Cardiac septum (tissue), 1 donor: Measurements from ENCODE around the gene ITIH1. TPM values are rescaled to one million over a fixed set of nuclear protein-coding genes. Genes with fewer than 3 reads are reported as not detected.

Experiments used
- DNase-seq: peaks from one replicate; pipeline ENCODE4 v3.0.0-alpha.2; 2020; ENCODE audit warnings: low spot score
- intact Hi-C: fragments of 100-400 bp; cut with DNase I; formaldehyde crosslinking; loops from one replicate; pipeline ENCODE4 v1.14.0; 2022
- total RNA-seq: library from RNA; stranded (reverse); fragmentation: NEBNext Ultra II Directional; extraction: Animal tissue kit (Norgen Biotek cat#: 25700); gene quantifications from one replicate; pipeline ENCODE4 v1.2.1, GENCODE V29; 2021
- donor health status: DM: no; HTN: no; CAD: no.

Gene ITIH1
- total RNA-seq, 1 donor from 2014 or later = 0.35 TPM

DNA sequence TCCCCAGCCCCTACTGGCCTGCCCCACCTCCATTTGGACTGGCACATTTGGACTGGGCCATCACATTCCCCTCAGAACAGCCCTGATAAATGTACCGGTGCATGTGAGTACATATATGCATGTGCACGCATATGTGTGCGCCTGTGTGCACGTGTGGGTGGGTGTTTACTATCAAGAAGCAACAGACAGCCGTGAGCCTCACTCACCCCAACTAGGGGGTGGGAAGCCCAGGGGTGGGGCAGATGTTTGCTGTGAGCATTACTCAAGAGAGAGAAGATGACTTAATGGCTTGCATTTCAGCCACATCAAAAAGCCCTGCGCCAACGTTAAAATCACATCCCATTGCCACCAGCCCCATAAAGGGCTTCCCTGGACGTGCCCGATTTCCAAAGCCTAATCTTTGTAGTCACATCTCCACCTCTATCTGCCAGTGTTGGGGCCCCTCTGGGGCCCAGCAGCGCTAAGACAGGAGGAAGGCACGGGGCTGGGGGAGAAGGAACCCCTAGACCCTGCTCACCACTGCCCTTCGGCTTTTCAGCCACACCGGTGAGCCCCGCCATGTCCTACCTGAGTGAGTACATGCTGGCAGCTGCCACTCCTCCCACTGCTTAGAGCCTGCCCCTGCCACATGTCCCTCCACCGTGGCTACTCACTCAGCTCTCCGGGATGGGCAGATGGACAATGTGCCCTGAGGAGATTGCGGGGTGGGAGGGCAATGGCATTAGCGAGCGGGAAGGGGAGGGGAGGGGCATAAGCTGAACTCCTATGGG is 28.1 kb downstream of the ITIH1 start:
- no peak for DNase-seq
- intact Hi-C loops = no loop called here

DNA sequence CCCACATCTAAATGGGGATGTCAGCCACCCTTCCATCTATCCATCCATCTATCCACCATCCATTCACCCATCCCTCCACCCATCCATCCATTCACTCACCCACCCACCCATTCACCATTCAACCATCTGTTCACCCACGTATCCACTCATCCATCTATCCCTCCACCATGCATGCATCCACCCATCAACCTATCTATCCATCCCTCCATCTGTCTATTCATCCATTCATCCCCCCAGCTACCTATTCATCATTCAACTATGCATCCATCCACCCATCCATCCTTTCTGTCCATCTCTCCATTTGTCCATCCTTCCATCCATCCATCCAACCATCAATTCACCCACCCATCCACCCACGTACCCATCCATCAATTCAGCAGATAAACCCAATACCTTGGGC is 31.8 kb downstream of the ITIH1 start:
- no peak for DNase-seq
- intact Hi-C loops = no loop called here

DNA sequence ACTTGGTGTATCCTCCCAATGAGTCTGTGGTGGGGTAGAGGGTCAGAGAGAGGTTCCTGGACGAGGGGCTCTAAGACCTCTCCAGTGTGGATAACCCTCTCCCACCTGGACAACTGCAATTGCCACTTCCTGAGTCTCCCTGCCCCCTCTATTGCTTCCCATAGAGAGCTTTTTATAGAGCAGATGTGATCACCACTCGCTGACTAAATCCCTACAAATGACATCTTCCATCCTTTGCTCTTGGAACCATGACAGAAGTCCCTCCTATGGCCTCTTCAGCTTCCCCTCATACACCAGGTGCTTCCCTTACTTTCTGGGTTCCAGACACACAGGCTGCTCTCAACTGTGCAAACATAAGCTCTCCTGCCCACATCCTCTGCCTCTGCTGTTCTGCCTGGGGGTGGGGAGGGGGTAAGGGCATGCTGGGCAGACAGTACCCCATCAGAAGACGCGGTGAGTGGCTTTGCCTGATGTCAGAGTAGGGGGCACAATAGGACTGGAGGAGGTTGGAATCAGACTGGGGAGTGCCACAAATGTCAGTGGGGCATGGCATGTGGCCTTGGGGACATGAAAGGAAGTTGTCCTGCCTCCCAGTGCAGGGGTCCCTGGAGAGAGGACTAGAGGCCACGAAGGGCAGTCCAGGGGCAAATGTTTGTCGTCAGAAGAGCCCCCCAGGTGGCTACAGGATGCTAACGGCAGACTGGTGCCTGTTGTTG is 32.4 kb downstream of the ITIH1 start:
- intact Hi-C loops = no loop called here
- DNase-seq = no peak

DNA sequence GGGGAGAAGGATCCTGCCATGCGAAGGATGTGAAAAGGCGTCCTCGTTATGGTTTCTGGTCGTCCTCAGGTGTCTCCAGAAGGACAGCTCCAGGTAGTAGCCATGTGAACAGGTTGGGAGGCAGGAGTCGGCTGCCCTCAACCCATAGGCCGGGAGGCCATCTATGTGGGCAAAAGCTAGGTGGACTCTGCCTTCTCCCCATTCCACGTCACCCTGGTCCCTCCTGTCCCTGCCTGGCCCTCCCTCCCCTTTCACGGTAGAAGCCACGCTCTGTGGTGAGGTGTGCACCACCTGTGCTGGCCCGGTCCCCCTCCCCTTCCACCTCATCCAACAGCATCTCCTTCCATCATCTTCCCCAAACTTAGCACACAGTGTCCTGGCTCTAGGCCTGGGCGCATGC is 33.5 kb downstream of the ITIH1 start:
- intact Hi-C loops = no loop called here
- DNase-seq = no peak

DNA sequence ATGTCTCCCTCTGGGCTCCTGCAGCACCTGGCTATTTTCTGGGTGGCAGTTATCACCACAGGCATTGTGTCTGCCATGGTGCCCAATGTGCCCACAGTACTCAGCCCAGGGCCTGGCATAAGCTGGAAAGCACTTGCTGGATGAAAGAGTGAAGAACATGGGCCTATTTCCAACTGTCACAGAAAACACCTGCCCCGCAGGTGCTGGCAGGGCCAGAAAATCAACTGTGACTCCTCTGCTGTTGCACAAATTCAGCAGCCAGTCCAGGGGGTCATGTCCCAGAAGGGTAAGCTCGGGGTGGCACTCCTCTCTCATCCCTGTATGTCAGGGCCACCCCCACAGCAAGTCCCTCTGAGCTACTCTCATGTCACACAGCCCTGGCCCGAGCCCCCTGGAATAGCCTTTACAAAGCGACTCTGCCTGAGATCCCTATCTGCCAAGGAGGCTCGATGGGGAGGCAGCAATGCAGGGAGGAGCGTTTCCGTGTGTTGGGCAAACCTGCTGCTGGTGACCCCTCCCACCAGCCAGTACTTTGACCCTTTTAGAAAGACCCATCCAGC is 34.1 kb downstream of the ITIH1 start:
- no peak for DNase-seq
- intact Hi-C loops = no loop called here

DNA sequence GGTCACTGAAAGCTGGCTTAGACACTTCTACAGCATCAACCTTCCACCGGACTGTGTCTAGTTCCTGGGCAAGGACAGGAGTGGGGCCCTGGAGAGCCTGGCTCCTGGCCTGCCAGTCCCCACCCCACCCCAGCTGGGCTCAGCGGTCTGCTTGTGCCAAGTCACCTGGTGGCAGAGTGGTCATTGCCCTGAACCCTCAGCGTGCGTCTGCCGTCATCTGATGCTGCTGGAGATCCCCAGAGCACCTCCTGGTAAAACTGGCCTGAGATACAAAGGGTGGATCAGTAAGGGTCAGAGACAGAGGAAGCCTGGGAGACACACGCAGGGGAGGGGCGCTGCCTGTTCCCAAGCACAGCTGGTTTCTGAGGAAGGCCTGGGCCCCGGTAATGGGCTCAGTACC is 36.4 kb downstream of the ITIH1 start:
- DNase-seq = no peak
- intact Hi-C loops = no loop called here

DNA sequence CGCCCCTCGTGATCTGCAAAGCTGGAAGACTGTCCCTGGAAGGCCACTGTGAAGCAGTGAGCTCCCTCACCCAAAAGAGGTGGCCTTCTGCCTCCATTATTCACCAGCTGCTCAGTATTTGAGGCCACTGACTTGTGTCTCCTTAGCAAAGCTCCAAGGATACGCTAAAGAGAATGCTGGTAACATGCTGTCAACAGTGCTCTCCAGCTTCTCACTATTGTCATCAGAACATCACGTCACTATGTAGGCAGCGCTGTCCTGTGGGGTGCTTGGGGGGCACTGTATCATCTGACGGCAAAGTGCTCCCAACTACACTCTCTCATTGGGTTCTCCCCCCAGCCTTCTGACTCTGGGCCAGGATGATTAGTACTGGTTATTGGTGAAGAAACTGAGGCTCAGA is 38.8 kb downstream of the ITIH1 start:
- intact Hi-C loops = no loop called here
- DNase-seq = no peak

DNA sequence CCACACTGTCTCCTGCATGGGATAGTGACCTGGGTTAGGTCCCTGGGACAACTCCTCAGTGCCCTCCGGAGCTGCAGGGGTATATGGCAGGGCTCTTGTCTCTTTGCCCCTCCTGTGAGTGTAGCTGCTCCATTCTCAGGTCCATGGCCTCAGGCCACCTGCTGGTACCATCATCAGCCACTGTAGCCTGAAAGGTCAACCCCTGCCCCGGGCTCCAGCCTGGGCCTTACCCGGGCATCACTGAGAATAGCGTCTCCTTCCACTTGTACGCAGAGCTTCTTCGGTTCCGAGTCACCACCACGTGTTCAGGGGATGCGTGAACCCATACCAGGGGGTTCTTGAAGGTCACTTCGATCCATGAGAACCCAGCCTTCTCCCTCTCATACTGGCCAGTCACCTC is 39.3 kb downstream of the ITIH1 start:
- intact Hi-C loops = no loop called here
- no peak for DNase-seq

DNA sequence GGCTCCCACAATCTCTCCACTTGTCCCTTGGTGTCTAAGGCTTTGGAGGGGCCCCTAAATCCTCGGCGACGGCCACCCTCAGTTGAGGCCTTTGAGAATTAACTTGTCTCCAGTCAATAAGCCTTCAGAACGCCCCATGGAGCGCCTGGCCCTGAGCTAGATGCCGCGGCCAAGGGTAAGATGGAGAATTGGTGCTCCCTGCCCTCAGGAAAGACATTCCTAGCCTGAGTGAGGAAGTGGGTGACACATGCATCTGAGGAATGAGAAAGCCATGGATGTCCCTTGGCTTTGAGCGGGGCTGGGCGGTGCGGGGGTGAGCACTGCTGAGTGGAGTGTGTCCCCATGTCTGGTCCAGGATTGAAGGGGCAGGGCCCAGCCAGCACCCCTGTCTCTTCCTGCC is 39.8 kb downstream of the ITIH1 start:
- no peak for DNase-seq
- intact Hi-C loops = no loop called here

DNA sequence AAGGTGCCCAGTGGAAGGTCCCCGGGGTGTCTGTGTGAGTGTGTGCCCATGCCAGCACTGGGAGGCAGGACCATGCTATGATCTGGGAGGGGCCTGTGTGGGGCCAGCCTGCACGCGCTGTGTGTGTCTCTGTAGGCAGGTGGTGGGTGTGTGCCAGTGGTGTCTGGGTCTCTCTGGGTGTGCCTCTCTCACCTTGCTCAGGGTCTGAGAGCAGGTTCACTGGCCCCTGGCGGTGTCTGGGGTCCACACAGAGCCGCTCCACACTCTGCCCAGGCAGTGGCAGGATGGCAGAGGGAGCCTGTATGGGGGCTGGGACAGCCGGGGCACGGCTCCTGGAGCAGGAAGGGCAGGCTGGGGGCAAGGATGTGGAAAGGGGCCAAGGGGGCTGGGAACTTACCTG is 40.5 kb downstream of the ITIH1 start:
- intact Hi-C loops = no loop called here
- DNase-seq = no peak

DNA sequence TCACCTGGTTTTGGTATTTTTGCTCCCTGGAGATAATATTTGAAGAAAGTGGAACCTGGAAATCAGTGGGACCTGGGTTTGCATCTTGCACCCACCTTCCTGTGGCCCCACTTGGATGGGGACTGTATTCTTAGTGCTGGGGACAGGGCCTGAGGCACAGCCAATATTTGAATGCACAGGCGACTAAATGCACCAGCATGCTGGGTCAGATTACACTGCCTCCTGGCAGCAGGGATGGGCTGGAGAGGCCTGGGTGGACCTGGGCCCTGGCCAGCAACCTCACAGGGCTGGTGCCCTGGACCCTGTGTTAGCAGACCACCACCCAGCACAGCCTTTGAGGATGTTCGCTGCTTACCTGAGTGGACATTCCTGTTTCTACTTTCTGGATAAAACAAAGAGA is 42.5 kb downstream of the ITIH1 start:
- intact Hi-C loops = no loop called here
- DNase-seq = no peak

DNA sequence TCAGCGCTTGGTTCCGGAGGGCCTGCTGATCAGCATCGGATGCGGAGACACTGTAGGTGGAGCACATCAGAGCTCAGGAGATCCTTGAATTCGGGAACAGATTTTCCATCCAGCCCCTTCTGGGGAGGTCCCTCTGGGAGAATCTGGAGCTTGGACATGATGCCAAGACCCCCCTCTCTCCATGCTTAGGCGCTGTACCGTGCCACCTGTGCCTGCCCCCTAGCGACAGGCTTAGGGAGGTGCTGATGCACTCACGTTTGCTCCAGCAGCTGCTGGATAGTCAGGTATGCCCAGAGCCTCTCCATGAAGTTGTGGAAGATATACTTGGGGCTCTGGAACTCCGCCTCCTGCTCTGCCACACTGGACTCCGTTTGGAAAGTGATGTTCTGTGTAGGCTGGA is 43.3 kb downstream of the ITIH1 start:
- intact Hi-C loops = no loop called here
- no peak for DNase-seq

DNA sequence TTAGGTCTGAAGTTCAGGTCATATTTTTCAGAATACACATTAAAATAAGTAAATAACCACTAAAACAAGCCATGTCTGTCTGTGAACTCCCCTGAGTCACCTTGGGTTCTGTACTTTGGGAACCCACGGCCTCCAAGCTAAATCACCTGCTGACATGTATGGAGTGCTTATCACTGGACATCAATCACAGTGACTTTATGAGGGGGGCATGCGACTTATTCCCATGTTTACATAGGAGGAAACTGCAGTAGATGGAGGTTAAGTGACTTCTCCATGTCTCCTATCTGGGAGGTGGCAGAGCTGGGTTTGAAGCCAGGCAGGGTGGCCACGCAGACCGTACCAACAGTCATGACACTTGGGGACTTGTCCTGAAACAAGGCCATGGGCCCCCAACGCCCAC is 45.0 kb downstream of the ITIH1 start:
- no peak for DNase-seq
- intact Hi-C loops = no loop called here

DNA sequence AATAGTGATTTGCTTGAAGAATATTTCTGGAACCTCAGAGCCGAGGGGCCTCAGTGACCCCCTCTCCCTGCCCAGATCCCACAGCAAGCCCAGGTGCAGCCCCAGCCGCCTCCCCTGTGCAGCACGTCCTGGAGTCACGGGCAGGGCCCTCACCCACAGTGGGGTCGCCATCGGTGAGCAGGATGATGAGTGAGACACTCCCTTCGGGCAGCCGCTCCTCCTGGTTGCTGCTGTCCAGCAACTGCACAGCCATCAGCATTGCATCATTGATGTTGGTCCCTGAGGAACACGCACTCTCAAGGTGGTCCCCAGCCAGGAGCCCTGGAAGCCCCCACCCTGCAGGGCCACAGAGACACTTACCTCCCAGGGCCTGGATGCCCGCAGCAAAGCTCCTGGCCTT is 46.6 kb downstream of the ITIH1 start:
- intact Hi-C loops = no loop called here
- DNase-seq = no peak

DNA sequence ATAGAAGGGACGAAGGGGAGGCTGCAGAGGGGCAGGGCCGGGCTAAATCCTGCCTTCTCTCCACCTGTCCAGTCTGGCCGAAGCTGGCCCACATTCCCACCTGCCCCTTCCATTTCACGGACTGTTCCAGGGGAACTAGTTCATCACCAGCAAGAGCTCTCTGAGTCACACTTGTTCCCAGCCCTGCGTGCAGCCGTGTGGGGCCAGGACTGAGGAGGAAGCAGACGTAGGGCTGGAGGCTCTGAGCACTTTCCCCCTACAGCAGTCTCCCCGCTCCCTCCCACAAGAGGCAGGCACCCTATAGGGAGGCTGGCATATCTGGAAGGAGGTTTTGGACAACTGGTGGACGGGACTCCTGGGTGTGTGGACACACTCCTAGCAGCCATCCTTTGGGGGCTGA is 50.0 kb downstream of the ITIH1 start:
- DNase-seq = no peak
- intact Hi-C loops = no loop called here

DNA sequence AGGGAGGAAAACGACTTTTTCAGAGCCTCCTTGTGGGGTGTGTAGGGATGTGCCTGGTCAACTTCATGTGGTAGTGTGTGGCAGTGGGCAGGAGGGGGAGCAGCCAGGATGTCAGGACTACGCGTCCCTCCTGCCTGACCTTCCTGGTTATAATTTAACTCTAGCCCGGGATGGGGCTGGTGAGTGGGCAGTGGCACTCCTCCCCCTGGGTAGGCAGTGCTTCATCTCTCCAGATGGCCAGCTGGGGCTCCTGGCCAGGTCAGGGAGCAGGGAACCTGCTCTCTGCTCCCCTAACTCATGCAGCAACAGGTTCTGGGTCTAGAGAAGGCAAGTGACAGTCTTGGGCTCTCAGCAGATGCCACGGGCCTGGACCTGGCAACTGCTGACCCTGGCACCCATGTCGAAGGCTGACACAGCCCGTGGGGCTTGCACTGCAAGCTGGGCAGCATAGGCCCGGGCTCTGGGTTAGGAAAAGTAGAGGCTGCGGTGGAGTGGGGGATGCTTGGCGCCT is 50.5 kb downstream of the ITIH1 start:
- DNase-seq = no peak
- intact Hi-C loops = no loop called here

DNA sequence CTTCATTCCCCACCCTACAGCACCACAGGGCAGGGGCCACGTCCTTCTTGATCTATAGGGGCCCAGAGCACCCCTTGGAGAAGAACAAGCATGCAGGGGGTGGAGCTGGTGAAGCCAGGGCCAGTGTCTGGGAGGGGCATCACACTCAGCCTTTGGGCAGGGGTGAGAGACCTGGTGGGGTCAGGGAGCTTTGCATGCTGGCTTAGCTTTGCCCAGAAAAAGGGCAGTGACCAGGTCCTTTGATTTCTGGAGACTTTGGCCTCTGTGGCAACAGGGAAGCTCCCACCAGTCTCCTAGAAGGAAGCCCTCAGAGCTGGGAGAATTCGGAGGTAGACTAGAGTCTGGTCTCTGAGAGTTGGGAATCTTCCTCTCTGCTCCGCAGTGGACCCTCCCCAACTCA is 52.1 kb downstream of the ITIH1 start:
- intact Hi-C loops = no loop called here
- no peak for DNase-seq

DNA sequence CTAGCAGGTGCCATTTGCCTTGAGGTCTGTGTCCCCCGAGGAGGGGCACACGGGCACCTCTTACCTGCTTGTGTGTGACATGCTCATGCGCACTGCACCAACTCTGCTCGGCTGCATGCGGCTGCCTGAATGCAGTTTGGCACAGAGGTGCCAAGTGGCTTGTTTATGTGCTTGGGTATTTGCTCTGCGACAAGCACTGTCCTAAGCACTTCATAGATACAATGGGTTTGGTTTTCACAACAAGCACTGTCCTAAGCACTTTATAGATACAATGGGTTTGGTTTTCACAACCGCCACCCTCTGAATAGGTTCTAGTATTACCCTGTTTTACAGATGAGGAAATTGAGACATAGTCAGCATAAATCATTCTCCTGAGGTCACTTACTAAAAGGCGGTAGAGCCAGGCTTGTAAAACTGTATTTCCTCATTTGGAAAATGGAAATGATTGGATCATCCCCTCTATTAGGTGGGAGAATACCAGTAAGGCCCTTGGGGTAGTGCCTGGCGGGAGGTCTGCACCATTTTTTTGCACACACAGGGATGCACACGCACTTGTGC is 52.6 kb downstream of the ITIH1 start:
- intact Hi-C loops = no loop called here
- DNase-seq = no peak

DNA sequence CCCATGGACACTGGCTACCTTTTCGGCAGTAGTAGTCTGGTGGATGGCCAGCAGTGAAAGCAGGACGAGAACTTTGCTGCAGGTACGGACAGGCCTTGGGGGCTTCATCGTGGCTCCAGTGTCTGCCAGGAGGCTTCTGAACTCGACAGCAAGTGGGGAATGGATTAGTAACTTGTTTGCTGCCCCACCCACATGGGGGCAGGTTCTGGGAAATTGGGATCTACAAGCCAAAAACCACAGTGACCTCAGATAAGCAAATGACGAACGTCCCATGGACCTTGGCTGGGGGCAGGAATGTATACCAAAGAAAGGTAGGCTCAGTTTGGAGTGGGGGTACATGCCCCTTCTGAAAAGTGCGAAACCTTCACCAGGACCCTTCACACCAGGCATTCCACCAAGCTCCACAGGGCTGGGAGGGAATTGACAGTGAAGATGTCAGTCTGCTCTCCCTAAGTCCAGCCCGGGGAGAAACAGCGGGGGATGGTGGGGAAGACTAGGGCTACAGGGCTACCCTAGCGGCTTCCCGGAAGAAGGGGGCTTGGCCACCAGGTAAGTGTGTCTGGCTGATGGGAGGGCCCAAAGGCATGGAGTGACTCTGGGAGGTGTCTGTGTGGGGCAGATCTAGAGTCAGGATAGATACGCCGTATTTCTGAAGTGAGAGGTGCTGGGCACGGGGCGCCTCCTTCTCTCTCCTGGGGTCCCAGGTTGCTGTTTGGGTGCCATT is 53.3 kb downstream of the ITIH1 start, which contains the start of gene ITIH4:
TSS of gene ITIH4 (minus strand) at position 138 of the 724 bp plus-strand sequence. CDS start at position 108, 30 bp downstream.
- no peak for DNase-seq
- intact Hi-C loops = no loop called here
